HG03060 (cell line): ENCODE results near the gene ACTL10.
"Not testable (repeated sequence)": the region's sequence is repeated elsewhere in the genome, so short reads cannot be mapped to it uniquely, and the experiment has no call there.

Experiments used
- ATAC-seq: cut with Tn5 transposase; IDR thresholded peaks from one replicate; pipeline ENCODE4 v1.9.1; 2021; ENCODE audit warnings: low read depth, moderate number of reproducible peaks; ENCODE audit not compliant: unreplicated experiment

The ACTL10 gene

GRCh38 chr20:33689493-33689892 is 22.8 kb downstream of the ACTL10 start:
- ATAC-seq = no peak

- no peak for ATAC-seq
These were observed 23.2 kb downstream of the ACTL10 start for GRCh38 chr20:33689973-33690372.

- ATAC-seq = no peak
These were observed 26.5 kb downstream of the ACTL10 start for GRCh38 chr20:33693289-33693688.

- no peak for ATAC-seq
These were observed 27.2 kb downstream of the ACTL10 start for GRCh38 chr20:33693741-33694638.

GRCh38 chr20:33694639-33695012 is 27.9 kb downstream of the ACTL10 start:
- ATAC-seq = no peak

- no peak for ATAC-seq
These were observed 29.7 kb downstream of the ACTL10 start for GRCh38 chr20:33696448-33696847.

- no peak for ATAC-seq
These were observed 30.4 kb downstream of the ACTL10 start for GRCh38 chr20:33697129-33697528.

- not testable (repeated sequence) for ATAC-seq
These were observed 32.2 kb downstream of the ACTL10 start for GRCh38 chr20:33698966-33699365.

- ATAC-seq = not testable (repeated sequence)
These were observed 34.1 kb downstream of the ACTL10 start for GRCh38 chr20:33700696-33701441.

- ATAC-seq = no peak
These were observed 35.1 kb downstream of the ACTL10 start for GRCh38 chr20:33701629-33702450.

GRCh38 chr20:33702861-33703260 is 36.1 kb downstream of the ACTL10 start:
- no peak for ATAC-seq

GRCh38 chr20:33703498-33704137 is 36.9 kb downstream of the ACTL10 start:
- ATAC-seq = no peak

- ATAC-seq = no peak
These were observed 37.6 kb downstream of the ACTL10 start for GRCh38 chr20:33704197-33704924.

- no peak for ATAC-seq
These were observed 40.9 kb downstream of the ACTL10 start for GRCh38 chr20:33707668-33708067.

GRCh38 chr20:33709398-33709797 is 42.7 kb downstream of the ACTL10 start:
- no peak for ATAC-seq

GRCh38 chr20:33709905-33710541 is 43.3 kb downstream of the ACTL10 start:
- ATAC-seq = no peak

- no peak for ATAC-seq
These were observed 44.1 kb downstream of the ACTL10 start for GRCh38 chr20:33710681-33711445.

- no peak for ATAC-seq
These were observed 44.6 kb downstream of the ACTL10 start for GRCh38 chr20:33711446-33711738.
